GM12891 (cell line): ENCODE measurements around the gene EDAR.

ENCODE experiments used
- POLR2A ChIP-seq: IDR thresholded peaks from 2 replicates; pipeline ENCODE4 v1.6.1; 2011; ENCODE audit warnings: low read depth, low read length, control low read depth
- POLR2AphosphoS5 ChIP-seq: IDR thresholded peaks from 2 replicates; pipeline ENCODE4 v1.6.1; 2011; ENCODE audit warnings: low read depth, low read length, control low read depth

GRCh38 chr2:108923019-108923700, 65.9 kb downstream of the EDAR start:
- TF ChIP-seq POLR2A (no peak), POLR2AphosphoS5 (no peak)
